Transverse colon (tissue), 4 donors: Measurements from ENCODE around the gene GBF1. TPM values are rescaled to one million over a fixed set of nuclear protein-coding genes. Genes with fewer than 3 reads are reported as not detected.
A peak's percentile ranks its signal among the peaks of the same experiment; 100 is the strongest.

Source experiments
- DNase-seq: peaks from one replicate; pipeline ENCODE4 v3.0.0-alpha.2; 2019
- H3K27ac ChIP-seq, 4 donors: fragments of 200-600 bp; sonication (generic); 2 replicates each; pipeline ENCODE4 v1.5.1; 2016 to 2018; ENCODE audit warnings: inconsistent platforms in 4 of 4
- H3K27me3 ChIP-seq: fragments of 200-600 bp; sonication (generic); 2 replicates; pipeline ENCODE4 v1.5.1; 2017; ENCODE audit warnings: inconsistent platforms
- H3K36me3 ChIP-seq, 4 donors: fragments of 200-600 bp; sonication (generic); 2 replicates each; pipeline ENCODE4 v1.5.1; 2017 to 2019; ENCODE audit warnings: inconsistent platforms in 4 of 4
- H3K4me1 ChIP-seq, 4 donors: fragments of 200-600 bp; sonication (generic); 2 replicates each; pipeline ENCODE4 v1.5.1; 2017 to 2020; ENCODE audit warnings: inconsistent platforms in 4 of 4
- H3K4me3 ChIP-seq, 4 donors: fragments of 200-600 bp; sonication (generic); 1 replicate in 1 of 4; 2 replicates in 3 of 4; pipeline versions ENCODE4 v1.5.1 to v1.6.1; 2017 to 2019; ENCODE audit warnings: inconsistent platforms in 4 of 4
- H3K9me3 ChIP-seq, 2 donors: fragments of 200-600 bp; sonication (generic); 2 replicates each; pipeline ENCODE4 v1.5.1; 2017 to 2019; ENCODE audit warnings: inconsistent platforms in 2 of 2
- EP300 ChIP-seq: sonication (generic); formaldehyde crosslinking; IDR thresholded peaks from one replicate; pipeline ENCODE4 v1.6.1; 2017; ENCODE audit warnings: antibody characterized with exemption, low read depth
- POLR2A ChIP-seq: fragments of 450-650 bp; IDR thresholded peaks from one replicate; pipeline ENCODE4 v1.6.1; 2016; ENCODE audit warnings: antibody characterized with exemption, mild to moderate bottlenecking, moderate library complexity
- POLR2AphosphoS5 ChIP-seq, 3 donors: sonication (generic); formaldehyde crosslinking; IDR thresholded peaks; one replicate each; pipeline ENCODE4 v1.6.1; 2016; ENCODE audit warnings: antibody characterized with exemption in 3 of 3
- WGBS, 2 donors: methylation state at CpG; one replicate each; pipeline ENCODE4 v1.1.5; 2018; ENCODE audit warnings: low coverage in 1 of 2; 5-methylcytosine and 5-hydroxymethylcytosine counted together
- in situ Hi-C, 4 donors: fragments of 200-750 bp; cut with MboI; loops; one replicate each; pipeline versions ENCODE4 v1.15.0 to v1.15.1; 2017; ENCODE audit warnings: low sequenced_read_pairs in 3 of 4, low pct_ligation_motif_present in 1 of 4, low pct_unique_long_range_greater_than_20kb in 1 of 4
- intact Hi-C: fragments of 100-400 bp; cut with DNase I; formaldehyde crosslinking; loops from one replicate; pipeline ENCODE4 v1.15.1; 2023; ENCODE audit warnings: low total_unique reads
- total RNA-seq, 4 donors: library from RNA; depleted of rRNA; stranded (reverse); fragments of >200 nt; gene quantifications; one replicate each; pipeline ENCODE4 v1.1.0, GENCODE V29; 2016
- TF ChIP-seq, protein P1 (sequence below), 5 experiments: fragments of 200-600 bp in 3 of 5; fragments of 450-650 bp in 2 of 5; sonication (generic) in 3 of 5; IDR thresholded peaks; 1 replicate in 2 of 5; 2 replicates in 3 of 5; pipeline ENCODE4 v1.5.1; 2016 to 2017; ENCODE audit warnings: antibody characterized with exemption in 5 of 5, inconsistent platforms in 3 of 5, mild to moderate bottlenecking in 2 of 5, moderate library complexity in 1 of 5

The GBF1 gene
- total RNA-seq, 4 donors from 2014 or later: 60.5 to 97.6 (median 67.5) TPM

DNA sequence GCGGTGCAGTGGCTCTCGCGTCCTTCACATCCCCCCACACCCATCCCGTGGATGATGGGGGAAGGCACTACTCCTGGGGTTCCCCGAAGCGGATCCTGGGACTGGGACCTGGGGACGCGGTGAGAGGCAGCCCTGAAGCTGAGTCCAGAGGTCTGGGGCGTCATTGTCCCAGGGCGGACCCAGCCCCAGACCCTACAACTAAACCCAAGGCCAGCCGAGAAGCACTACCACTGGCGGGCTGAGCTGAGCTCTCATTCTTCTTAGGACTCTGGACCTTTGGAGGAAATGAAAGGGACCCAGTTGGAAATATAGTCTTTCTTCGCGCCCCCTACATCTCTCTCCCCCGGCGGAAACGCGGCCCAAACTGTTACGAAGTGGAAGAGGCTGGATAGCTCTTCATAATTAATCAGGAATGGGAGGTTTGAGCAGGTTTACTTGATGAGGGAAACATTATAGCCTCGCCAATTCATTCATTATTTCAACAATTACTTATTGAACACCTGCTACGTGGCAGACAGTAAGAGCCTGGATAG, 174.9 kb downstream of the GBF1 start:
- H3K36me3 ChIP-seq: peaks cover 0 to 8% (median 0%) of the 10 kb centered on the region in 4 donors
- TF ChIP-seq, protein P1, sequence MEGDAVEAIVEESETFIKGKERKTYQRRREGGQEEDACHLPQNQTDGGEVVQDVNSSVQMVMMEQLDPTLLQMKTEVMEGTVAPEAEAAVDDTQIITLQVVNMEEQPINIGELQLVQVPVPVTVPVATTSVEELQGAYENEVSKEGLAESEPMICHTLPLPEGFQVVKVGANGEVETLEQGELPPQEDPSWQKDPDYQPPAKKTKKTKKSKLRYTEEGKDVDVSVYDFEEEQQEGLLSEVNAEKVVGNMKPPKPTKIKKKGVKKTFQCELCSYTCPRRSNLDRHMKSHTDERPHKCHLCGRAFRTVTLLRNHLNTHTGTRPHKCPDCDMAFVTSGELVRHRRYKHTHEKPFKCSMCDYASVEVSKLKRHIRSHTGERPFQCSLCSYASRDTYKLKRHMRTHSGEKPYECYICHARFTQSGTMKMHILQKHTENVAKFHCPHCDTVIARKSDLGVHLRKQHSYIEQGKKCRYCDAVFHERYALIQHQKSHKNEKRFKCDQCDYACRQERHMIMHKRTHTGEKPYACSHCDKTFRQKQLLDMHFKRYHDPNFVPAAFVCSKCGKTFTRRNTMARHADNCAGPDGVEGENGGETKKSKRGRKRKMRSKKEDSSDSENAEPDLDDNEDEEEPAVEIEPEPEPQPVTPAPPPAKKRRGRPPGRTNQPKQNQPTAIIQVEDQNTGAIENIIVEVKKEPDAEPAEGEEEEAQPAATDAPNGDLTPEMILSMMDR (IDR thresholded peaks at IDR 0.05): no peak
- TF ChIP-seq POLR2AphosphoS5 (IDR thresholded peaks at IDR 0.05) (no peak), EP300 (no peak), POLR2A (no peak)
- DNase-seq: no peak
- no peaks in the 10 kb centered on the region for H3K9me3 ChIP-seq
- 0 to 3% methylated on average over 3 to 16 of the region's 21 CpGs for WGBS, 2 donors
- in situ Hi-C loops (no loop called here), intact Hi-C loops (no loop called here)
- H3K4me3 ChIP-seq: peak overlapping the region; percentile 40 to 77 (median 64)
- peak overlapping the region; percentile 90 to 96 (median 94) for H3K27ac ChIP-seq
- H3K4me1 ChIP-seq: peaks cover 26 to 35% (median 32%) of the 10 kb centered on the region in 4 donors
- H3K27me3 ChIP-seq: peaks cover 39% of the 10 kb centered on the region

DNA sequence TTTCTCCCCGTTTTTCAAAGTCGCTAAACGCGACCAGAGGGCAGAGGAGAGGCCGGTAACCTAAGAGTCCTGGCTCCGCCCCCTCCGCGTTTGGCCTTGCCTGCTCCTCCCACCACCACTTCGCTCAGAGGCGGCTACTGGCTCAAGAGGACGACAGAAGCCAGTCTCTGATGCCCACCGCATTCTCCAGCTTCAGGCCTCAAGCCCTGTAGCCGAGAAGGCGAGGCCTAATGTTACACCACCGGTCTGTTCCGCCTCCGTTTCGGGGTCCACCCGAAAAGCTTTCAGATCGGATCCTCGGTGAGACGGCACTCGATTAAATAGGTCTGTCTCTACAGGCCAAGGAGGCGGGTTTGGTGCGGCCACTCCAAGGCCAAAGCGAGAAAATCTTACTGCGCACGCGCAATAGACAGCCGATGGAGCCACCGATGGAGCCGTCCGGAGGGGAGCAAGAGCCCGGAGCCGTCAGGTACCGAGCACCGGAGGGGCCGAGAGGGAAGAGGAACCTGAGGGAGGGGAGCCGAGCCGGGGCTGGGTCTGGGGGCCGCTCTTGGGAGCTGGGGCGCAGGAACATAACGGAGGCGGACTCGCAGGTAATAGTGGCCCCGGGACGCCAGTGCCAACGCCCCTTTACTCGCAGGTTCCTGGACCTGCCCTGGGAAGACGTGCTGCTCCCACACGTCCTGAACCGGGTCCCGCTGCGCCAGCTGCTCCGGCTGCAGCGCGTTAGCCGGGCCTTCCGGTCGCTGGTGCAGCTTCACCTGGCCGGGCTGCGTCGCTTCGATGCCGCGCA, 175.6 kb downstream of the GBF1 start, which contains the start of gene FBXL15:
Gene FBXL15, plus strand, starts transcription at position 123 of the 793 bp plus-strand sequence. Its CDS starts 294 bp downstream, at position 417.
- WGBS, 2 donors: 1% methylated on average over 59 of the region's 66 CpGs; no CpG with 5 or more reads in 1 of the 2 donors
- TF ChIP-seq POLR2AphosphoS5 (IDR thresholded peaks at IDR 0.05): peak; percentile 11 to 54 (median 50)
- TF ChIP-seq EP300: no peak
- TF ChIP-seq, protein P1 (IDR thresholded peaks at IDR 0.05): no peak
- peak; percentile 47 for TF ChIP-seq POLR2A
- peak; percentile 98 for DNase-seq
- in situ Hi-C loops (no loop called here), intact Hi-C loops (loop anchor here (1.0 kb wide), 1 partner anchor 27 kb away; no protein-coding TSS in a partner anchor)
- Histone ChIP-seq H3K9me3 (no peaks in the 10 kb centered on the region), H3K27ac (peak within 1 kb of the TSS; percentile 90 to 96 (median 94)), H3K4me1 (peaks cover 26 to 35% (median 32%) of the 10 kb centered on the region in 4 donors), H3K4me3 (peak within 1 kb of the TSS; percentile 45 to 77 (median 64)), H3K36me3 (peaks cover 0 to 8% (median 0%) of the 10 kb centered on the region in 4 donors), H3K27me3 (peaks cover 32% of the 10 kb centered on the region)

DNA sequence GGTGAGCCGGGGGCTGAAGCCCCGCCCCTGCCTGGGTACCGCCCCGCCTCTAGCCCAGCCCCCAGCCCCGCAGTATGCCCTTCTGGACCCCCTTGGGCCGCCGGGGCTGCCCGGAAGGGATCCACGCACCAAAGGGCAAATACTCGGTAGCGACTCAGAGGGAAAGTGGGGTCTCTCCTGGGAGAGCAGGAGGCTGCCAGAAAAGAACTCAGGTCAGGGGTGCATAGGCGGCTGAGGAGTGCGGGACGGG, 176.1 kb downstream of the GBF1 start:
- DNase-seq: no peak
- no peak for TF ChIP-seq POLR2A
- TF ChIP-seq POLR2AphosphoS5 (IDR thresholded peaks at IDR 0.05): no peak
- TF ChIP-seq, protein P1 (IDR thresholded peaks at IDR 0.05): no peak
- TF ChIP-seq EP300: no peak
- Histone ChIP-seq H3K4me3 (peak overlapping the region; percentile 45 to 77 (median 64)), H3K36me3 (peaks cover 0 to 8% (median 0%) of the 10 kb centered on the region in 4 donors), H3K27ac (peak overlapping the region; percentile 90 to 96 (median 94)), H3K4me1 (peaks cover 26 to 35% (median 32%) of the 10 kb centered on the region in 4 donors), H3K27me3 (peaks cover 27% of the 10 kb centered on the region), H3K9me3 (no peaks in the 10 kb centered on the region)
- intact Hi-C loops (loop anchor here (1.0 kb wide), 1 partner anchor 27 kb away; no protein-coding TSS in a partner anchor), in situ Hi-C loops (no loop called here)
- WGBS, 2 donors: 0% methylated on average over 12 of the region's 14 CpGs; no CpG with 5 or more reads in 1 of the 2 donors

DNA sequence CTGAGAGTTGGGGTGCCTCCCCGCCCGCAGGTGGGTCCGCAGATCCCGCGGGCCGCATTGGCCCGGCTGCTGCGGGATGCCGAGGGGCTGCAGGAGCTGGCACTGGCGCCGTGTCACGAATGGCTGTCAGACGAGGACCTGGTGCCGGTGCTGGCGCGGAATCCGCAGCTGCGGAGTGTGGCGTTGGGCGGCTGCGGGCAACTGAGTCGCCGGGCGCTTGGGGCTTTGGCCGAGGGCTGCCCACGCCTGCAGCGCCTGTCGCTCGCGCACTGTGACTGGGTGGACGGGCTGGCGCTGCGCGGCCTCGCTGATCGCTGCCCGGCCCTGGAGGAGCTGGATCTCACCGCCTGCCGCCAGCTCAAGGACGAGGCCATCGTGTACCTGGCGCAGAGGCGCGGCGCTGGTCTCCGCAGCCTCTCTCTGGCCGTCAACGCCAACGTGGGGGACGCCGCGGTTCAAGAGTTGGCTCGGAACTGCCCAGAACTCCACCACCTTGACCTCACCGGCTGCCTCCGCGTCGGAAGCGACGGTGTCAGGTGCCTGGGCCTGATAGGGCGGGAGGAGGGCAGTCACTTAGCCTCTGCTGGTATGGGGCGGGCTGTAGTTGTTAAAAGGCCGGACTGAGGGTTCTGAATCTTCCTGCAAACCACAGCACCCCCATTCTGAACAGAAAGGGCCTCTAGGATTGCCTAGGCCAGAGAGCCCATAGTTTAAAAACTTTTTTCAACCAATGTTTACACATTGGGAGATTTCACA, 176.6 kb downstream of the GBF1 start:
- H3K4me1 ChIP-seq: peaks cover 26 to 35% (median 32%) of the 10 kb centered on the region in 4 donors
- 0% methylated on average over 40 of the region's 62 CpGs; no CpG with 5 or more reads in 1 of the 2 donors for WGBS, 2 donors
- peak overlapping the region; percentile 90 to 96 (median 94) for H3K27ac ChIP-seq
- DNase-seq: peak; percentile 66
- TF ChIP-seq POLR2AphosphoS5 (IDR thresholded peaks at IDR 0.05): peak in 2 of 3 donors; percentile 30 to 43
- no peak for TF ChIP-seq EP300
- peaks cover 0 to 8% (median 0%) of the 10 kb centered on the region in 4 donors for H3K36me3 ChIP-seq
- intact Hi-C loops (loop anchor here (1.0 kb wide), 1 partner anchor 28 kb away; no protein-coding TSS in a partner anchor), in situ Hi-C loops (no loop called here)
- peak overlapping the region; percentile 45 to 77 (median 64) for H3K4me3 ChIP-seq
- H3K27me3 ChIP-seq: peaks cover 22% of the 10 kb centered on the region
- no peaks in the 10 kb centered on the region for H3K9me3 ChIP-seq
